T-helper 1 cell treated with Interleukin-12 subunit alpha and Interleukin-12 subunit beta and Interleukin-4 antibody, amounts not matched to agents 30 ng/mL and 1 ng/mL, for 36 hours (primary cell): ENCODE data around the gene SERPINH1. TPM values are rescaled to one million over a fixed set of nuclear protein-coding genes. Genes with fewer than 3 reads are reported as not detected.

Experiments used
- intact Hi-C: fragments of 100-400 bp; cut with micrococcal nuclease; formaldehyde crosslinking; loops from one replicate; pipeline ENCODE4 v1.15.1; 2024
- total RNA-seq: library from RNA; stranded (reverse); gene quantifications from 2 replicates; pipeline ENCODE4 v1.2.3, GENCODE V29; 2022

SERPINH1 gene
- total RNA-seq, 1 donor from 2014 or later: 17.1 TPM

DNA sequence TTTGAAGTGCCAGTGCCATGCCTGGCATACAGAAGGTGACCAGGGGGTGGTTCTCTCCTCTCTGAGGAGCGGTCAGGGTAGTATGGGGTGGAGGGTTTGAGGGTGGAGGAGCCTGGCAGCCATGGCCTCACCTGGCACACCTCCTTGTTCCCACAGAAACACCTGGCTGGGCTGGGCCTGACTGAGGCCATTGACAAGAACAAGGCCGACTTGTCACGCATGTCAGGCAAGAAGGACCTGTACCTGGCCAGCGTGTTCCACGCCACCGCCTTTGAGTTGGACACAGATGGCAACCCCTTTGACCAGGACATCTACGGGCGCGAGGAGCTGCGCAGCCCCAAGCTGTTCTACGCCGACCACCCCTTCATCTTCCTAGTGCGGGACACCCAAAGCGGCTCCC is 9.6 kb downstream of the SERPINH1 start:
- intact Hi-C loops: no loop called here

DNA sequence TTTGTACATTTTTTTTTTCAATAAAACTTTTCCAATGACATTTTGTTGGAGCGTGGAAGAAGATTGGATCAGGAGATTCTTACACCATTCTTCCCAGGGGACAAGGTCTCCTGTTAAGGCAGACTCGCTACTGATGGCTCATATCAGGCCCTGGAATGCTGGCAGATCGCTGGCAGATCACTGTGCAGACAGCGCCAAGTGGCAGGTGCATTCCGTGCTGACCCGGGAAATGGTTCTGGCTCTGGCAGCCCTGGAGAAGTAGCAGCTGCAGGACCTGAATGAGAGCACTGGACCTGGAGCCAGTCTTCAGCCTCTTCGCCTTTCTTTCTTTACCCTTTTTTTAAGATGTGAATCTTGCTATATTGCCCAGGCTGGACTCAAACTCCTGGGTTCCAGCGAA is 10.7 kb downstream of the SERPINH1 start:
- intact Hi-C loops: no loop called here

DNA sequence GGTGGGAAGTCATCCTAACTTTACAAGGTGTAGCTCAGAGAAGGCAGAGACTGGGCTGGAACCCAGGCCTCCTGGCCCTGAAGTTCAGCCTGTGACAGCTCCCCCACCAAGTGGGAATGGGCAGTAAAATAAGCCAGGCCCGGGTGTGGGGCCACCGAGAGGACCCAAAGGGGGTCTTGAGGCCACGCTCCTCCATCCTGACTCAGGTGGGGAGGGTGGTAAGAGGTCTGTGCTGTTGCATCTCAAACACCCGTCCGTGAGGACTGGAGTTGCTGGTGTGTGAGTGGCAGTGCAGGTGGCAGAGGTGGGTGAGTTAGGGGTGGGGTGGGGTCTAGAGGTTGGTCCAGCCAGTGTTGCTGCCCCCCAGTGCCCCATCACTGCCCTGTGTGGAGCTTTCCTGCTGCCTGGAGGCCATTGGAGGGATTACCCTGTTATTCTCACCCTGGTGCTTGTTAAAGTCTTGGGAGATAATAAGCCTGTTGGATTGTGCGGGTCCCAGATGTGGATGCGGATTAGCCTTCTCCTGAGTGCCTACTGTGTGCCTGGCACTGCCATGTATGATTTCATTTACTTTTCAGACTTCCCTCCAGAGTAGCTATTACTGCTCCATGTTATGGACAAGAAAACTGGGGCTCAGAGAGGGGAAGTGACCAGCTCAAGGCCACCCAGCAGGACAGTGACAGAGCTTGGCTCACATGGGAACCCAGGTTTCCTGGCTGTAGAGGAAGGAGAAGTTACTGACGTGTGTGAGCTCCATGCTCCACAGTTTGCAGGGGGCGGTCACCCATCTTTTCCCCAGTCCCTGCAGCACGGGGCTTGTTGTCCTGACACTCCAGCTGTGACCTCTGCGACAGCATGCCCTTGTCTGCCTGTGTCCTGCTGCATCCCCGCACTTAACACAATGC is 12.9 kb downstream of the SERPINH1 start:
- intact Hi-C loops: loop anchor here (5.0 kb wide), 1 partner anchor 43 kb away; no protein-coding TSS in a partner anchor

DNA sequence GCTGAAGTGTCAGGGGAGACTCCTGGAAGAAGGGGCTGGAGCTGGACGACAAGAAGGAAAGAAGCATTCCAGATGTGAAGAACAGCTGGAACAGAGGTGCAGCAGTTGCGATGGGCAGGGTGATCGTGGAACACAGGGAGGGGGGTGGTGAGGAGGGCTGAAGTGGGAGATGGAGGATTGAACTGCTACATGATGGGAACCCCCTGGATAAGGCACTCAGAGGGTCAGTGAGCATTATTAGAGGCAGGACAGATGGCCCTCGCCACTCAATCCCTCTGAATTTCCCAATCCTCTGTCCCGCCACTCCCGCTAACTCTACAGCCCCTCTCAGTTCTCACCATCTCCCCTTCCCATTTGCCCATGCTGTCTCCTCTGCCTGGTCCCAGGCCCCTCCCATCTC is 14.0 kb downstream of the SERPINH1 start:
- intact Hi-C loops: loop anchor here (2.0 to 5.0 kb wide), 2 partner anchors 44 to 129 kb away; no protein-coding TSS in a partner anchor

DNA sequence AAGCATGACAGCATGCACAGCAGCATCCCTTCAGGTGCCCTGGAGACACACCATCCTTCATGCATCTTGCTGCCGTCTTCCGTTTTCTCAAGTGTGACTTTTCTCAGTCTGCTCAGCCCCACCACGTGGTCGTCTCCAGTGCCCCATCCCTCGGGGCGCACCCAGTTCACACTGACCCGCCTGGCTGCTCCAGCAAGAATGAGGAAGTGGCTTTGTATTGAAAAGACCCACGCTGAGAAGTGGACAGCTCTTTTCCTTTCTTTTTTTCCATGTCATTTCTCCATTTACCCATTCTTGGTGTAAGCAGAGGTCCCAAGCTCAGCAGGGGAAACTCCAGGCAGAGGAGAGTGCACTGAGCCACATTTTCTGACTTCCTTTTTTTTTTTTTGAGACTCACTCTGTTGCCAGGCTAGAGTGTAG is 14.5 kb downstream of the SERPINH1 start:
- intact Hi-C loops: loop anchor here (2.0 to 5.0 kb wide), 2 partner anchors 44 to 130 kb away; no protein-coding TSS in a partner anchor

DNA sequence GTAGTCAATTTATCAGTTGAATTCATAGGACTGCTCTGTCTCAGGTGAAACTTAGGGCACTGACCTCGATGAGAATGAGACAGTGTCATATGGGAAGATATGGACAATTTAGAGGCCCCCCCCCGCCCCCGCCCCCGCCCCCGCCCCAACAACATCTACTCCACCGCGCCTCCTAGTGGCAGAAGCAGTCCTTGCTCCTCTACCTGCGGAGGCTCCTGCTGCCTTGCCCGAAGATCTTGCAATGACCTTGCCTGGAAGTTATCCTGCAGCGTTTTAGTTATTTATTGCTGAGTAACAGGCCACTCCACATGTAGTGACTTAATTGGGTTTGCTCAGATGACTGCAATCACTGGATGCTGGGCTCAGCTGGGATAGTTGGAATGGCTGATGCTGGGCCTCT is 15.2 kb downstream of the SERPINH1 start:
- intact Hi-C loops: loop anchor here (1.0 to 5.0 kb wide), 3 partner anchors 30 to 130 kb away; no protein-coding TSS in a partner anchor

DNA sequence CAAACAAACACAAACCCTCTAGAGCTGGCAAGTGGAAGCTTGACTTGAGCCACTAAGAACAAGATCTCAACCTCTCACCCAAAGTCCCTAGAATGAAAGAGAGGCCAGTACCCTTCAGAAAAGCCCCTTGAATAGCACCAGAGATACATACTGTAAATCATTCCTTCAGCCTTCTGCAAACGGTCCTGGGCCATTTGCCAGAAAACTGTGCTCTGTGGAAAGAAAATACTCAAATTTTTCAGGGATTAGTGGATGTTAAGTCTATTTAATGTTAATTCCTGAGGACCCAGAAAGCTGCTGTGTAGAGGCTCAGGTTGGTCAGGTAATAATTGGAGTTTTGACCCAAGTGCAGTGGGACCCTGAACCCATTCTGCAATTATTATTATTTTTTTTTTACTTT is 16.9 kb downstream of the SERPINH1 start:
- intact Hi-C loops: loop anchor here (2.0 to 5.0 kb wide), 2 partner anchors 47 to 190 kb away; no protein-coding TSS in a partner anchor

DNA sequence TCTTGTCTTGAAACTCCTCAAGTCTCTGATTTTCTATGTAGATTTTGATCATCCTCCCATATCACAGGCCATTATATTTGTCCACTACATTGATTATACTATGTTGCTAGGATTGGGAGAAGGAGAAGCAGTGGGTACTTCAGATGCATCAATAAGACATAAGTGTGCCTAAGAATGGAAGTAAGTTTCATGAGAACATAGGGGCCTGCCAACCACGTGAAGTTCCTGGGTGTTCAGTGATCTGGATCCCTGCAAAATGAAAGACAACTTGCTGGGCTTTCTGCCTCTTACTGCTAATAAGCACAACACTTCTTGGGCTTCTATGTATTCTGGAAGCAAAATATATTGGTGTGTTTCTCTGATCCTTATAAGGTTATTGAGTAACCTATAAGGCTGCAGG is 17.8 kb downstream of the SERPINH1 start:
- intact Hi-C loops: loop anchor here (2.0 to 5.0 kb wide), 3 partner anchors 48 to 191 kb away; partner anchors contain the start of gene MAP6

DNA sequence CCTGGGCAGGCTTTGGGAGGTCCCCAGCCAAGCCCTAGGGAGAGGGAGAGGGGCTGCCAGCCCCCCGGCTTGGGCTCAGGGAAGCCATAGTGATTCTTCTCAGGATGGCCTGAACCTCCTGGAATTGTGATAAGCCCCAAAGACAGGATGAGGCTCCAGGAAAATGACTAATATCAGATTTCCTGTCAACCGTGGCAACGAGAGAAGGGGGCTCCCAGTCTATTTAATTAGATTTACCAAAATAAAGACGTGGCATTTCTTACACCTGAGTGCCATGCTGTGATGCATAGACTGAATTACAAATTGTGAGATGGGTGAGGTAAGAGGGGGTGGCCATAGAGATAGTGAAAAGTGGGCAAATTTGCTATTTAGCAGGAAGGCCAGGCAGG is 20.4 kb downstream of the SERPINH1 start:
- intact Hi-C loops: loop anchor here (5.0 kb wide), 1 partner anchor 85 kb away; the partner anchor contains the start of gene MAP6

DNA sequence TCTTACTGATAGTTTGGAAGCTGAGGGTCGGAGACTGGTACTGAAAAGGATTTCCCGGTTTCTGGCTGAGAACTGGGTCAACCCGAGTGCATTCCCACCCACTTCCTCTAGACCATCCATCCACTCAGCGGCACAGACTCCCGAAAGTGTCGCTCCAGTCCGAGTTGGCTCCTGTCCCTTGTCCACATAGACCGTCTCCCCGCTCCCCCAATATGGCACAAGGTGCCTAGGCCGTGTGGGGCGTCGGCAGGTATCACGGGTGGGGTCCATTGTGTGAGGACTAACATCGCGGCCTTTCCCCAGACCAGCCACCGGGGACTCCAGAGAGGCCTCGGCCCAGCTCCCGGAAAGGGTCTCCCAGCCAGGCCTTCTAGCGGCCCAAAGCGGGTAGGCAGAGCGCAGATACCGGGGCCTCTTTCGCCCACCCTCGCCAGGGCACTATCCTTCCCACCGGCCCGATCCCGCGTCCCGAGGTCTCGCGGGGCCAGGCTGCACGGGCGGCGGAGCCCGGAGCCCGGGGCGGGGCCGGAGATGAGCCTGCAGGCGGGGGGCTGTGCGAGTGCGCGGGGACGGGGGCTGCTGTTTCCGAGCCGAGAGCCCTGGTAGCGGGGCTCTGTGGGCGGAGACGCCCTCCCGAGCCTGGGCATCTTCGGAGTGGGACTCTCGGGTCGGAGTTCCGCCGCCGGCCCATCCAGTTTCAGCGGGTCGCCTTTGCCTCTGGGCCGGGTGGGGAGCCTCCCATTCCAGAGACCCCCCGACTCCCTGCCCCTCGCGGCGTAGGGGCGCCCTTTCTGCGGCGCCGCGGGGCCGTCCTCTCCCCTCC is 21.1 kb downstream of the SERPINH1 start:
- intact Hi-C loops: loop anchor here (5.0 kb wide), 1 partner anchor 84 kb away; the partner anchor contains the start of gene MAP6

DNA sequence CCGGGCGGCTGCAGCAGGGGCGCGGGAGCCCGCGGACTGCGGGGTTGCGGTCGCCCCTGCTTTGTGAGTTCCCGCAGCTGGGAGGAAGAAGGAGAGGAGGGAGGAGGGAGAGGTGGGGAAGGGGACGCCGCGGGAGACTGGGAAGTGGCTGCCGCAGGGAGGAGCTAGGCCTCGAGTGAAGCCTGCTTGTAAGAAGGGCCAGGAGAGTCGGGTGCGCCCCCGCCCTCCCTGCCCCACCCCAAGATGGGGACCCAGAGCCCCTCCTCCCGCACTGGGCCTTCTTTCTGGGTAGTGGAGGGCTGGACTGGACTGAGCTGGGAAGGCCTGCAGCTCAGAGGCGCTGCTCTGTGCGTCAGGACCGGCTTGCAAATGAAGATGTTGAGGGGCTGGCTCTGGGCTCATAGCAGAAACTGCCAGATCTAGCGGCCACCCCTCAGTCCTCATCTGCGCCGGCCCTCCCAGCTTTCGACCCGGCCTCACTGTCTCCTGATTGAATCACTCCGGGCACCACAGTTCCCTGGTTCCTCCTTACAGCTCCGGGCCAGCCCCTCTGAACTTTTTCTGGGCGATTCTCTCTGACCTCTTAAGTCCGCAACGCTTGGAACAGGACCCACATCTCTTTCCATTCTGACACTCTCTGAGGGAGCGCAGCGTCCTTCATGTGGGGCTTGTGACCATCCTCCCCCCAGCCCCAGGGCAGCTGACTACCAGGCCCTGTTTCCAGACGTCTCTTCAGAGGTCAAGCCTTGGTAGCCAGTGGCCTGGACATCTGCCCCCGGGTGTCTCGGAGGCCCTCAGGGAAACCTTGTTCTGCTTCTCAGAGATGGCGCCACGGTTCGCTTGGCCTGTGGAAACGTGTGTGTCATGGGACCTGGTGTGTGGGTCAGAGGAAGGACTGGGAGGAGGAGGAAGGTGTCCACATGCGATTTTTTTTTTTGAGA is 21.9 kb downstream of the SERPINH1 start:
- intact Hi-C loops: loop anchor here (5.0 kb wide), 1 partner anchor 83 kb away; the partner anchor contains the start of gene MAP6

DNA sequence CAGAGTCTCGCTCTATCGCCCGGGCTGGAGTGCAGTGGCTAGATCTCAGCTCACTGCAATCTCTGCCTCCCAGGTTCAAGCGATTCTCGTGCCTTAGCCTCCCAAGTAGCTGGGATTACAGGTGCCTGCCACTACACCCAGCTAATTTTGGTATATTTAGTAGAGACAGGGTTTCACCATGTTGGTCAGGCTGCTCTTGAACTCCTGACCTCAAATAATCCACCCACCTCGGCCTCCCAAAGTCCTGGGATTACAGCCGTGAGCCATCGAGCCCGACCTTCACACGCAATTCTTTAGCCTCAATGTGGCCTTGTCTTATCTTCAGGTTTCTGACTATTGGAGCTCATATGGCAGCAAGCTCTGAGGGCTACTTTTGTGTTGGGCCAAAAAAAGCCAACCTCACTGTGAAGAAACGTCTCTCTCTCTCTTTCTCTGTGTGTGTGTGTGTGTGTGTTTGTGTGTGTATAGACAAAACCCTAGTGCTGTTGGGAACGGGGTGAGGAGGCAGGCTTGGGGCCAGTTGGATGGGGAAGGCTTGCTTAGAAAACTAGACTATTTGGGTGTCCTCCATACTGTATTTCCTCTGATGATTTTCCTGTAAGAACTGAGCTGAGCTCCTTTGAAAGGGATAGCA is 22.7 kb downstream of the SERPINH1 start:
- intact Hi-C loops: loop anchor here (5.0 kb wide), 1 partner anchor 83 kb away; the partner anchor contains the start of gene MAP6

DNA sequence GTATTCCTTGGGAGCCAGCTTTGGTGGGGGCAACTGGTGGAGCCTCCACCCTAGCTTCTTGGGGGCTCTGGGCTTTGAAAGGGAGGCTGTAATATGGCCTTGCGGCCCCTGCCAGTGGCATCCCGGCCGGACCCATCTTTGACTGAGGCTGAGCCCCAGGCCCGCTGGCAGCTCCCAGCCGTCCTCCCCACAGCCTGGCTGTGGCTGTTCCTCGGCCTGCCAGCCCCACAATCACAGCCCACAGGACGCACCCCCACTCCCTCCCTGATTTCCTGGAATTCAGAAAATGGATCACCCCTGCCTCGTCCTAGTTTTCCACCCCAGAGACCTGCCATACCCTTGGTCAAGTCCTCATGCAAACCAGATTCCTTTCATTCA is 23.2 kb downstream of the SERPINH1 start:
- intact Hi-C loops: no loop called here

DNA sequence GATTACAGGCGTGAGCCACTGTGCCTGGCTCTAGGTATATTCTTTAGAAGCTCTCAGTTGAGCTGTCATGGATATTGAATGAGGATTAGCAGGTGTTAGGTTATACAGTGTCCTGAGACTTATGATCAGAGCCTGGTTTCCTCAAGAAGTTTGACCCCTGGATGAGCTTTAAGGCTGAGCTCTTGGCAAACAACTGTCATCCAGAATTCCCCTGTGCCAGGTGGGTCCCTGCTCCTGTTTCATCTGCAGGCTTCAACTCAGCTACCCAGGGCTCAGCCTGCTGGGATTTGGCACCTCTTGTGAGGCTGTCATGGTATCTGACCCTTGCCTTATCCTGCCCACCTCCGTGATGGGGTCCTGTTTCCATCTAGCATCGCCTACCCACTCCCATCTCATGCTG is 24.3 kb downstream of the SERPINH1 start:
- intact Hi-C loops: no loop called here

DNA sequence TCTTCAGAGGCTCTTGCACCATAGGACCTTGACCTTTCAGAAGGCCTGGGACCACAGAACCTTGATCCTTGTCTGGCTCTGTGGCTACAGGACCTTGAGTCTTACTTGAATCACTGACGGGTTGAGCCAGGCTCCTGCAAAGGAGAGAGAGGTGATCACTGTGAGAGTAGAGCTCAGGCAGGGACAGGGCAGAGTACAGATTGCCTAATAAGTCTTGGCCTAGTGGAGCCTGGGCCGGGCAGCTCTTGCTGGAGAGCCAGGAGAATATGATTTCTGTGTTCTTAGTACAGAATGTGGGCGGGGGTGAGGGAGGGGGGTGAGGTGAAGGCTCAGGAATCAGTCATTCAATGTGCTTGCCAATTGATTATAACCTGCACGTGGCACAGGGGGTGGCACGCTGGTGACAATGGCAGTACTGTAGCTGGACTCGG is 26.0 kb downstream of the SERPINH1 start:
- intact Hi-C loops: no loop called here

DNA sequence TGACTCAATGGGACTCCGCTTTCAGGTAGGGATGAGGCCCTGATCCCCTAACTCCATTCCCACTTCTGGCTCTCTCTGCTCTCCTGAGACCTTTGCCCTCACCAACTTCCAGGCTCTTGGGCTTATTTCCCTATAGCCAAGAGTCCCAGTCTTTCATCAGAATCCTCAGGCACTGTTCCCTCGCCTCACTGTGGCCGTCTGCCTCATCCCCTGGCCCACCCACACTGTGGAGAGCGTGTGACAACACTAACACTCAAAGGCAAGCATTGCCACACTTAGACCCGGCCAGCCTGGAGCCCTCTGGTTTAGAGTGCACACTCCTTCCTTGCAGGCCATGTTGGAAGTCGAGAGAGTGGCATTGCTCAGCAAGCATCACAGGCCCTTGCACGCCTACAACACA is 27.0 kb downstream of the SERPINH1 start:
- intact Hi-C loops: no loop called here

DNA sequence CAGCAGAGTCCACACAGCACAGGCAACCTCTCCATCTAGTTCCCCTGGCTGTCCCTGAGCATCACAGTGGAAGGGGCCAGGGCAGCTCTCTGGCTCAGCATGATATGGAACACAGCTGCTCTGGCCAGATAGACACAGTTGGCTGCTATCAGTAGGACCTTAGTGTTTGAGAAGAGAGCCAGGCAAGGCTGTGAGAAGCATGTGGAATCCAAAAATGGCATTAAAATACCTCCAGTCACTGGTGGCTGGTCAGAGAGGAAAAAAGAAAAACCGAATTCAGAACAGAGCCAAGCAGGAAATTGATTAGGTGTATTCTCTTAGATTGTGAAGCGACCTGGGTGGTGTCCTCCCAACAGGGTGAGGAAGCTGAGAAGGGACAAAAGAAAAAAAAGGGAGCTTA is 27.9 kb downstream of the SERPINH1 start:
- intact Hi-C loops: no loop called here

DNA sequence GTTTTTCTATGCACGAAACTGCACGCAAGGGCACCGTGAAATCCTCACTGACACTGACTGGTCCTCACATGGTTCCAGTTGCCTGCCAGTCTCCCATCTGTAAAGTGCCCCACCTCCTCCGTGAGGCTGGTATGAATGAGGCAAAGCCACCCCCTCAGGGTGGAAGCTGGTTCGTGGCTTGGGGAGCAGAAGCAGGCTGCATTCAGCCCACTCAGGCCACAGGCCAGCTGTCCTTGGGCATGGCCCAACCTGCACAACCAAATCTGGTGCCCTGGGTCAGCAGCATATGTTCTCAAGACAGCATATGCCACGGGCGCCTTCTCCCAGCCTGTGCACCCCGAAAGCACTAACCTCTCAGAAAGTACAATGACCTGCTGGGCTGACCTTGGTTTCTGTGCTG is 29.3 kb downstream of the SERPINH1 start:
- intact Hi-C loops: no loop called here

DNA sequence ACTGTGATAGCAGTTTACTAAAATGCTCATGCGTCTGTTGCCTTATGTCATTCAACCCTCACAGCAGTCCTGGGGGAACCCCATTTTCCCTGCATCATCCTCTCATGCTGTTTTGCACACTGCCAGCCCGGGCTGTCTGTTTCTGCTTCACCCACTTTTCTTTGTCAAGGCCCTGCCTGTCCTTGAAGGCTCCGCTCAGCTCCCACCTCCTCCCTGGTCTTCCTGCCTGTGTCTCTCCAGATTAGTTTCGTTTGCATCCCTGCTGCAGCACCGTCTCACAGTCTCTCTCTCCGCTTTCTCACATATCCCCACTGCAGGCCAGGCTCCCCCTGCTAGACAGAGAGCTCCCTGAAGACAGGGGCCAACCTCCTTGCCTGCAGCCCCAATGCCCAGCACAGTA is 29.9 kb downstream of the SERPINH1 start:
- intact Hi-C loops: loop anchor here (1.0 kb wide), 1 partner anchor 45 kb away; no protein-coding TSS in a partner anchor

DNA sequence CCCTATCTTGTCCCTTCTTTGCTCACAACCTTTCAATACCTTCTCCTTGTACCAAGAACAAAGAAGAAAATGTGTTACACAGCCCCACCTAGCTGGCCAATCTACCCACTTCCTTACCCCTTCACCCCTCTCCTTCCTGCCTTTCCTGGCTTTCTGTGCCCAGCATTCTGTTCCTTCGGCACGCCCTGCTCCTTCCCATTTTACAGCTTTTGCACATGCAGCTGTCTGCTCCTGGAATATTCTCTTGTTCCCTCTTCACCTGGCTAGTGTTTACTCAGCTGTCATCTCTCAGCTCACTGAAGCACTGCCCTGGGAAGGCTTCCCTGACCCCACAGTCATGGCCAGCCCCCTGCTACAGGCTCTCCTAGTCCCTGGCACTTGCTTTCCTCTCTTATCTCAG is 30.7 kb downstream of the SERPINH1 start:
- intact Hi-C loops: loop anchor here (1.0 kb wide), 1 partner anchor 45 kb away; no protein-coding TSS in a partner anchor
